Measurements from ENCODE around the gene RASSF10.

GRCh38 chr11:12961615-12962014 lies 47.5 kb upstream of the RASSF10 start:
- no peak for TF ChIP-seq CTCF (IDR thresholded peaks at IDR 0.05)
- TF ChIP-seq POLR2A (IDR thresholded peaks at IDR 0.05): no peak
